ENCODE results near the gene LAMA1.

GRCh38 chr18:7105268-7105667, 12.3 kb downstream of the LAMA1 start:
- no peak for TF ChIP-seq EZH2 (IDR thresholded peaks at IDR 0.05)
- no peak for TF ChIP-seq POLR2AphosphoS5 (IDR thresholded peaks at IDR 0.05; ENCODE audit: borderline replicate concordance, low read depth, low read length)
